Gastrocnemius medialis (tissue), 4 donors: ENCODE data around the gene SVOPL.

Experiments
- POLR2A ChIP-seq, 2 donors: fragments of 450-650 bp; IDR thresholded peaks; one replicate each; pipeline ENCODE4 v1.6.1; 2017; ENCODE audit warnings: antibody characterized with exemption in 2 of 2, mild to moderate bottlenecking in 2 of 2, moderate library complexity in 2 of 2
- TF ChIP-seq, protein P1 (sequence below), 5 experiments: fragments of 450-650 bp in 3 of 5; fragments of 200-600 bp in 2 of 5; sonication (generic) in 2 of 5; IDR thresholded peaks in 4 of 5; conservative IDR thresholded peaks in 1 of 5; 1 replicate in 4 of 5; 2 replicates in 1 of 5; pipeline ENCODE4 v1.5.1; 2016 to 2019; ENCODE audit warnings: antibody characterized with exemption in 5 of 5, mild to moderate bottlenecking in 3 of 5, moderate library complexity in 3 of 5

GRCh38 chr7:138579136-138579535 lies 122.0 kb downstream of the SVOPL start:
- TF ChIP-seq, protein P1, sequence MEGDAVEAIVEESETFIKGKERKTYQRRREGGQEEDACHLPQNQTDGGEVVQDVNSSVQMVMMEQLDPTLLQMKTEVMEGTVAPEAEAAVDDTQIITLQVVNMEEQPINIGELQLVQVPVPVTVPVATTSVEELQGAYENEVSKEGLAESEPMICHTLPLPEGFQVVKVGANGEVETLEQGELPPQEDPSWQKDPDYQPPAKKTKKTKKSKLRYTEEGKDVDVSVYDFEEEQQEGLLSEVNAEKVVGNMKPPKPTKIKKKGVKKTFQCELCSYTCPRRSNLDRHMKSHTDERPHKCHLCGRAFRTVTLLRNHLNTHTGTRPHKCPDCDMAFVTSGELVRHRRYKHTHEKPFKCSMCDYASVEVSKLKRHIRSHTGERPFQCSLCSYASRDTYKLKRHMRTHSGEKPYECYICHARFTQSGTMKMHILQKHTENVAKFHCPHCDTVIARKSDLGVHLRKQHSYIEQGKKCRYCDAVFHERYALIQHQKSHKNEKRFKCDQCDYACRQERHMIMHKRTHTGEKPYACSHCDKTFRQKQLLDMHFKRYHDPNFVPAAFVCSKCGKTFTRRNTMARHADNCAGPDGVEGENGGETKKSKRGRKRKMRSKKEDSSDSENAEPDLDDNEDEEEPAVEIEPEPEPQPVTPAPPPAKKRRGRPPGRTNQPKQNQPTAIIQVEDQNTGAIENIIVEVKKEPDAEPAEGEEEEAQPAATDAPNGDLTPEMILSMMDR (IDR thresholded peaks at IDR 0.05 in 4 of 5, conservative IDR thresholded peaks at IDR 0.05 in 1 of 5) = no peak
- no peak for TF ChIP-seq POLR2A (IDR thresholded peaks at IDR 0.05)
